ENCODE results near the gene RPL19.

- TF ChIP-seq CTCF (IDR thresholded peaks at IDR 0.05) = no peak
- TF ChIP-seq POLR2A (IDR thresholded peaks at IDR 0.05; ENCODE audit: low read depth) = no peak
- no peak for TF ChIP-seq POLR2AphosphoS5 (IDR thresholded peaks at IDR 0.05)
These were observed 49.3 kb upstream of the RPL19 start for GRCh38 chr17:39150795-39151149.
